GM12872 (cell line): ENCODE data around the gene LRRC56.

Experiments
- TF ChIP-seq, protein P1 (sequence below): IDR thresholded peaks from 3 replicates; pipeline ENCODE4 v1.5.1; 2011; ENCODE audit warnings: low read depth, mild to moderate bottlenecking, low read length, moderate library complexity; ENCODE audit not compliant: insufficient read depth

LRRC56 gene

GRCh38 chr11:592501-592900 lies 55.2 kb downstream of the LRRC56 start:
- TF ChIP-seq, protein P1, sequence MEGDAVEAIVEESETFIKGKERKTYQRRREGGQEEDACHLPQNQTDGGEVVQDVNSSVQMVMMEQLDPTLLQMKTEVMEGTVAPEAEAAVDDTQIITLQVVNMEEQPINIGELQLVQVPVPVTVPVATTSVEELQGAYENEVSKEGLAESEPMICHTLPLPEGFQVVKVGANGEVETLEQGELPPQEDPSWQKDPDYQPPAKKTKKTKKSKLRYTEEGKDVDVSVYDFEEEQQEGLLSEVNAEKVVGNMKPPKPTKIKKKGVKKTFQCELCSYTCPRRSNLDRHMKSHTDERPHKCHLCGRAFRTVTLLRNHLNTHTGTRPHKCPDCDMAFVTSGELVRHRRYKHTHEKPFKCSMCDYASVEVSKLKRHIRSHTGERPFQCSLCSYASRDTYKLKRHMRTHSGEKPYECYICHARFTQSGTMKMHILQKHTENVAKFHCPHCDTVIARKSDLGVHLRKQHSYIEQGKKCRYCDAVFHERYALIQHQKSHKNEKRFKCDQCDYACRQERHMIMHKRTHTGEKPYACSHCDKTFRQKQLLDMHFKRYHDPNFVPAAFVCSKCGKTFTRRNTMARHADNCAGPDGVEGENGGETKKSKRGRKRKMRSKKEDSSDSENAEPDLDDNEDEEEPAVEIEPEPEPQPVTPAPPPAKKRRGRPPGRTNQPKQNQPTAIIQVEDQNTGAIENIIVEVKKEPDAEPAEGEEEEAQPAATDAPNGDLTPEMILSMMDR, result no peak

DNA sequence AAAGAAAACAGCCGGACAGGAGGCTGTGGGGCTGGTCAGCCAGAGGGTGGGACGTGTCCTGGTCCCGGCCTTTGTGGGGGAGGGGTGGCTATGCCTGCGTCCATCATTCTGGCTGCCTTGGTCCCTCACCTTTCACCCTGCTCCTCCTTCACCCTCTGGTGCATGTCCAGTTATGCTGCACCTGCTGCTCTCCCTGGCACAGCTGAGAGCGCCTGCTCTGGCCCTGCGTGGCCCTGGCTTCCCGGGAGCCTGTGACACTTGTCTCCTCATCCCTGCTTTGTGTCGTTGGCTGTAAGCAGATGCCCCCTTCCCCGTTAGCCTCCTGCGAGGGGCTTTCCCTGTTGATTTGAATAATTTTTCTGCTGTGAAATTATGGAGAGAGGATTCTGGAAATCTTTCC lies 55.6 kb downstream of the LRRC56 start:
- TF ChIP-seq, protein P1, result no peak

- TF ChIP-seq, protein P1, result no peak
Measured at GRCh38 chr11:593347-593746, 56.0 kb downstream of the LRRC56 start.

GRCh38 chr11:595400-595799 lies 58.1 kb downstream of the LRRC56 start:
- TF ChIP-seq, protein P1, result no peak

DNA sequence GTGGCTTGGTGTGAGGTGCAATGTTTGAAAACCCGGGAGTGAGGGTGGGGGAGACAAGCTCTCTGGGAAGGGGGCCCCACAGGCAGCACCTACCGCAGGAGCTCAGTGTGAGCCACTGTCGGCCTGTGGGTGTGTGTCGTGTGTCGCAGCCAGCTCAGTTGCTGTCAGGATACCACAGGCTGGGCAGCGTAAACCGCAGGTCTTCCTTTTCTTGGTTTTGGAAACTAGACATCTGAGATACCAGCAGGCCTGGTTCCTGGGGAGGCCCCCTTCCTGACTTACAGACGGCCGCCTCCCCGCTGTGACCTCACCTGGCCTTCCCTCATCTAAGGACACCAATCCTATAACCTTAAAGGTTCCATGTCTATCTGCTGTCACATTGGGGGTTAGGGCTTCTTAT lies 59.0 kb downstream of the LRRC56 start:
- TF ChIP-seq, protein P1, result no peak

- TF ChIP-seq, protein P1, result peak; percentile 53; the same call in 2 of the 3 replicates
Measured at GRCh38 chr11:597166-597725, 59.9 kb downstream of the LRRC56 start.

GRCh38 chr11:598005-598680 lies 60.8 kb downstream of the LRRC56 start:
- TF ChIP-seq, protein P1, result no peak
